Ishikawa (cell line): ENCODE results near the gene SCIMP.

Source experiments
- TAF1 ChIP-seq: IDR thresholded peaks from 2 replicates; pipeline ENCODE4 v1.6.1; 2012; ENCODE audit warnings: low read depth, mild to moderate bottlenecking
- ZBTB7A ChIP-seq: IDR thresholded peaks from 2 replicates; pipeline ENCODE4 v1.6.1; 2012; ENCODE audit warnings: low read depth

DNA sequence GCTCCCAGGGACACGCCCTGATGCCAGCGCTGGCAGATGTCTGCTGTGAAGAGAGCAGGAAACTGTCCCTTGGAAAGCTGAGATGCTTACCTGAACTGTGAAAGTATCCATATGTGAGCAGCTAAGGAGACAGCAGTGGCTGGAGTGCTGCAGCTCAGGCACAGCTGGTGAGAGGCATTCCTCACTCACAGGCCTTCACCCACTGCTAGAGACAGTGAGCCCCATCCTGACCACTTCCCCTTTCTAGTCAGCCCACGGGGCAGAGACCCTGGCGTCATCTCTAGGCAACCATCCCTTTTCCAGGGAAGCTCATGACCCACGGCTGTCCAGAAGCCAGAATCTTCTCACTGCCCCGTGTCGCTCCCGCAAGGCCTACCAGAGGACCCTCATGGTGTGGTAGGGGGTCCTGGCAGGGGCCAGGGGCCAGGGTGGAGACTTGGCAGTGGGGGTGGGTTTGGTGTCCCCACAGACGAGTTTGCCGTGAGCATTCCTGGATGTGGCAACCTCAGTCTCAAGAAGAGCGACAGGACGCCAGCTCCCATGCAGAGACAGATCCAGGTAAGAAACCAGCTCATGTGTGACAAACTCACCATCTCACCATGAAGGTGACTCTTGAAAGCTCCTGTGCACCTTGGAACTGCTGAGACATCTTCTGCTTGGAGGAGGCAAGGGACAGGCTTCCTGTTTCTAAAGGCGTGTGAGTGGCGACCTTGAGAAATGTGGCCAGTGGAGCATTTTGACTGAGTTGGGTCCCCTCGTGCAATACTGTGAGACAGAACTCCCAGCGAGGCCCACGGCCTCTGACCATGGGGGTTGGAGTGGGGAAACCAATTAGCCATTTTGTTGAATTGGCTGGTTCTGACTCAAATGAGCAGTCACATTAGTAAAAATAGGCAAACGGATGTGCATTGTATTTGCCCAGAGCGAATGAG lies at the start of gene SCIMP:
- TF ChIP-seq ZBTB7A (no peak), TAF1 (no peak)
